Stimulated activated memory B cell treated with anti-CD40 and anti-IgM and Interleukin-4, amounts not matched to agents 10 μg/mL and 1 μg/mL and 100 μg/mL, for 72 hours (primary cell): Measurements from ENCODE around the gene FRMD3.
A peak's percentile ranks its signal among the peaks of the same experiment; 100 is the strongest.

ENCODE experiments used
- ATAC-seq: fragments of 150-1000 bp; cut with Tn5 transposase; 2 replicates; pipeline ENCODE4 v1.10.0; 2021
- H3K27ac Mint-ChIP-seq: one replicate; pipeline ENCODE4 v1.8.0; 2022; ENCODE audit warnings: mild to moderate bottlenecking, mixed read lengths
- H3K27me3 Mint-ChIP-seq: one replicate; pipeline ENCODE4 v1.8.0; 2022; ENCODE audit warnings: mixed read lengths
- H3K36me3 Mint-ChIP-seq: one replicate; pipeline ENCODE4 v1.8.0; 2022; ENCODE audit warnings: mixed read lengths
- H3K4me1 Mint-ChIP-seq: one replicate; pipeline ENCODE4 v1.8.0; 2022; ENCODE audit warnings: mixed read lengths
- H3K4me3 Mint-ChIP-seq: one replicate; pipeline ENCODE4 v1.8.0; 2022; ENCODE audit warnings: mild to moderate bottlenecking, moderate library complexity, mixed read lengths
- H3K9me3 Mint-ChIP-seq: one replicate; pipeline ENCODE4 v1.8.0; 2022; ENCODE audit warnings: mixed read lengths

Gene FRMD3

GRCh38 chr9:83233647-83234046 lies 304.6 kb downstream of the FRMD3 start:
- H3K4me1 Mint-ChIP-seq = no peaks in the 10 kb centered on the region
- no peaks in the 10 kb centered on the region for H3K9me3 Mint-ChIP-seq
- no peak overlapping the region for H3K4me3 Mint-ChIP-seq
- no peaks in the 10 kb centered on the region for H3K27me3 Mint-ChIP-seq
- ATAC-seq = no peak
- no peak overlapping the region for H3K27ac Mint-ChIP-seq
- no peaks in the 10 kb centered on the region for H3K36me3 Mint-ChIP-seq

GRCh38 chr9:83231039-83231438 lies 307.2 kb downstream of the FRMD3 start:
- H3K4me1 Mint-ChIP-seq = no peaks in the 10 kb centered on the region
- H3K27ac Mint-ChIP-seq = no peak overlapping the region
- no peaks in the 10 kb centered on the region for H3K27me3 Mint-ChIP-seq
- no peak overlapping the region for H3K4me3 Mint-ChIP-seq
- no peaks in the 10 kb centered on the region for H3K36me3 Mint-ChIP-seq
- H3K9me3 Mint-ChIP-seq = no peaks in the 10 kb centered on the region
- no peak for ATAC-seq

- Mint-ChIP-seq H3K27me3 (peaks cover 37% of the 10 kb centered on the region), H3K4me3 (no peak overlapping the region), H3K27ac (no peak overlapping the region), H3K4me1 (peaks cover 5% of the 10 kb centered on the region), H3K36me3 (no peaks in the 10 kb centered on the region), H3K9me3 (peaks cover 4% of the 10 kb centered on the region)
- ATAC-seq = no peak
Measured at GRCh38 chr9:83220730-83221129, 317.5 kb downstream of the FRMD3 start.

- H3K27me3 Mint-ChIP-seq = peaks cover 37% of the 10 kb centered on the region
- no peak for ATAC-seq
- peak overlapping the region; percentile 40 for H3K4me3 Mint-ChIP-seq
- no peaks in the 10 kb centered on the region for H3K36me3 Mint-ChIP-seq
- H3K27ac Mint-ChIP-seq = no peak overlapping the region
- H3K9me3 Mint-ChIP-seq = peaks cover 7% of the 10 kb centered on the region
- peaks cover 5% of the 10 kb centered on the region for H3K4me1 Mint-ChIP-seq
Measured at GRCh38 chr9:83219924-83220438, 318.2 kb downstream of the FRMD3 start.

GRCh38 chr9:83219154-83219923 lies 318.9 kb downstream of the FRMD3 start:
- ATAC-seq = no peak

GRCh38 chr9:83218411-83219090 lies 319.6 kb downstream of the FRMD3 start:
- ATAC-seq = no peak
- no peak overlapping the region for H3K4me3 Mint-ChIP-seq
- peaks cover 37% of the 10 kb centered on the region for H3K27me3 Mint-ChIP-seq
- peaks cover 11% of the 10 kb centered on the region for H3K9me3 Mint-ChIP-seq
- no peak overlapping the region for H3K27ac Mint-ChIP-seq
- H3K4me1 Mint-ChIP-seq = peaks cover 5% of the 10 kb centered on the region
- no peaks in the 10 kb centered on the region for H3K36me3 Mint-ChIP-seq

More at GRCh38 chr9:83219154-83219923, 318.9 kb downstream of the FRMD3 start:
- Mint-ChIP-seq H3K27me3 (peaks cover 37% of the 10 kb centered on the region), H3K27ac (no peak overlapping the region), H3K9me3 (peaks cover 11% of the 10 kb centered on the region), H3K4me3 (peak overlapping the region; percentile 40), H3K4me1 (peaks cover 5% of the 10 kb centered on the region), H3K36me3 (no peaks in the 10 kb centered on the region)

- Mint-ChIP-seq H3K27me3 (peaks cover 7% of the 10 kb centered on the region), H3K4me1 (no peaks in the 10 kb centered on the region), H3K27ac (no peak overlapping the region), H3K36me3 (no peaks in the 10 kb centered on the region), H3K9me3 (no peaks in the 10 kb centered on the region), H3K4me3 (no peak overlapping the region)
- no peak for ATAC-seq
Measured at GRCh38 chr9:83209188-83209731, 328.9 kb downstream of the FRMD3 start.

- H3K27me3 Mint-ChIP-seq = peaks cover 7% of the 10 kb centered on the region
- no peak for ATAC-seq
- H3K27ac Mint-ChIP-seq = no peak overlapping the region
- no peaks in the 10 kb centered on the region for H3K9me3 Mint-ChIP-seq
- no peaks in the 10 kb centered on the region for H3K36me3 Mint-ChIP-seq
- no peaks in the 10 kb centered on the region for H3K4me1 Mint-ChIP-seq
- no peak overlapping the region for H3K4me3 Mint-ChIP-seq
Measured at GRCh38 chr9:83208065-83208850, 329.9 kb downstream of the FRMD3 start.

GRCh38 chr9:83204047-83204446 lies 334.2 kb downstream of the FRMD3 start:
- Mint-ChIP-seq H3K4me3 (no peak overlapping the region), H3K27ac (no peak overlapping the region), H3K36me3 (no peaks in the 10 kb centered on the region), H3K9me3 (no peaks in the 10 kb centered on the region), H3K4me1 (no peaks in the 10 kb centered on the region), H3K27me3 (peaks cover 7% of the 10 kb centered on the region)
- no peak for ATAC-seq

GRCh38 chr9:83200531-83200930 lies 337.7 kb downstream of the FRMD3 start:
- Mint-ChIP-seq H3K4me3 (no peak overlapping the region), H3K27me3 (no peaks in the 10 kb centered on the region), H3K36me3 (no peaks in the 10 kb centered on the region), H3K4me1 (no peaks in the 10 kb centered on the region), H3K9me3 (no peaks in the 10 kb centered on the region), H3K27ac (no peak overlapping the region)
- ATAC-seq = no peak

- no peaks in the 10 kb centered on the region for H3K36me3 Mint-ChIP-seq
- H3K4me1 Mint-ChIP-seq = no peaks in the 10 kb centered on the region
- ATAC-seq = no peak
- H3K9me3 Mint-ChIP-seq = no peaks in the 10 kb centered on the region
- peaks cover 6% of the 10 kb centered on the region for H3K27me3 Mint-ChIP-seq
- H3K27ac Mint-ChIP-seq = no peak overlapping the region
- H3K4me3 Mint-ChIP-seq = no peak overlapping the region
Measured at GRCh38 chr9:83199832-83200231, 338.4 kb downstream of the FRMD3 start.

GRCh38 chr9:83199240-83199639 lies 339.0 kb downstream of the FRMD3 start:
- Mint-ChIP-seq H3K4me1 (no peaks in the 10 kb centered on the region), H3K9me3 (no peaks in the 10 kb centered on the region), H3K27me3 (peaks cover 11% of the 10 kb centered on the region), H3K27ac (no peak overlapping the region), H3K4me3 (no peak overlapping the region), H3K36me3 (no peaks in the 10 kb centered on the region)
- ATAC-seq = no peak

GRCh38 chr9:83198371-83198770 lies 339.8 kb downstream of the FRMD3 start:
- H3K27me3 Mint-ChIP-seq = peaks cover 11% of the 10 kb centered on the region
- no peaks in the 10 kb centered on the region for H3K9me3 Mint-ChIP-seq

GRCh38 chr9:83197591-83197990 lies 340.6 kb downstream of the FRMD3 start:
- no peak for ATAC-seq
- Mint-ChIP-seq H3K4me1 (no peaks in the 10 kb centered on the region), H3K9me3 (no peaks in the 10 kb centered on the region), H3K4me3 (no peak overlapping the region), H3K27ac (no peak overlapping the region), H3K36me3 (no peaks in the 10 kb centered on the region), H3K27me3 (peaks cover 11% of the 10 kb centered on the region)

More at GRCh38 chr9:83198371-83198770, 339.8 kb downstream of the FRMD3 start:
- Mint-ChIP-seq H3K4me3 (no peak overlapping the region), H3K4me1 (no peaks in the 10 kb centered on the region), H3K36me3 (no peaks in the 10 kb centered on the region), H3K27ac (no peak overlapping the region)
- no peak for ATAC-seq

GRCh38 chr9:83196946-83197345 lies 341.3 kb downstream of the FRMD3 start:
- Mint-ChIP-seq H3K9me3 (no peaks in the 10 kb centered on the region), H3K36me3 (no peaks in the 10 kb centered on the region), H3K4me3 (no peak overlapping the region), H3K27me3 (peaks cover 11% of the 10 kb centered on the region), H3K4me1 (no peaks in the 10 kb centered on the region), H3K27ac (no peak overlapping the region)
- ATAC-seq = peak; percentile 29
